Trophoblast cell (in vitro differentiated cells and primary cell): ENCODE data around the gene OXCT2.

Source experiments
- DNase-seq, 2 donors: peaks; one replicate each; pipeline ENCODE4 v3.0.0-alpha.2; 2016
- H2AFZ ChIP-seq: 2 replicates; pipeline ENCODE4 v1.6.1; 2013; ENCODE audit warnings: low read length, moderate library complexity, mild to moderate bottlenecking; ENCODE audit not compliant: insufficient read depth, poor library complexity
- H2AK5ac ChIP-seq: 2 replicates; pipeline ENCODE4 v1.6.1; 2013; ENCODE audit warnings: mild to moderate bottlenecking, low read length
- H2BK120ac ChIP-seq: 2 replicates; pipeline ENCODE4 v1.6.1; 2013; ENCODE audit warnings: low read length, mild to moderate bottlenecking, moderate library complexity; ENCODE audit not compliant: insufficient read depth, poor library complexity
- H2BK12ac ChIP-seq: 2 replicates; pipeline ENCODE4 v1.6.1; 2013; ENCODE audit warnings: mild to moderate bottlenecking, low read length, moderate library complexity
- H2BK5ac ChIP-seq: 2 replicates; pipeline ENCODE4 v1.6.1; 2013; ENCODE audit warnings: low read length, low read depth, moderate library complexity, mild to moderate bottlenecking; ENCODE audit not compliant: poor library complexity
- H3K14ac ChIP-seq: 2 replicates; pipeline ENCODE4 v1.6.1; 2013; ENCODE audit warnings: mild to moderate bottlenecking, low read length
- H3K18ac ChIP-seq: 2 replicates; pipeline ENCODE4 v1.6.1; 2013; ENCODE audit warnings: mild to moderate bottlenecking, low read length
- H3K23ac ChIP-seq: 2 replicates; pipeline ENCODE4 v1.6.1; 2013; ENCODE audit warnings: low read length
- H3K27ac ChIP-seq: 2 replicates; pipeline ENCODE4 v1.5.1; 2013; ENCODE audit warnings: low read depth, mild to moderate bottlenecking, inconsistent platforms, low read length, moderate library complexity
- H3K27me3 ChIP-seq: 2 replicates; pipeline ENCODE4 v1.6.1; 2013; ENCODE audit warnings: inconsistent platforms, mild to moderate bottlenecking, low read length, moderate library complexity; ENCODE audit not compliant: insufficient read depth
- H3K36me3 ChIP-seq, 2 experiments: 1 replicate in 1 of 2; 2 replicates in 1 of 2; pipeline ENCODE4 v1.6.1; 2013; ENCODE audit warnings: low read length in 2 of 2, mild to moderate bottlenecking in 2 of 2, moderate library complexity in 1 of 2; ENCODE audit not compliant: insufficient read depth in 2 of 2, control insufficient read depth in 1 of 2
- H3K4ac ChIP-seq: 2 replicates; pipeline ENCODE4 v1.6.1; 2013; ENCODE audit warnings: low read depth, mild to moderate bottlenecking, low read length, moderate library complexity
- H3K4me1 ChIP-seq, 2 experiments: 1 replicate in 1 of 2; 2 replicates in 1 of 2; pipeline ENCODE4 v1.6.1; 2013; ENCODE audit warnings: low read length in 2 of 2, mild to moderate bottlenecking in 2 of 2, moderate library complexity in 1 of 2; ENCODE audit not compliant: insufficient read depth in 2 of 2, control insufficient read depth in 1 of 2
- H3K4me2 ChIP-seq: 2 replicates; pipeline ENCODE4 v1.6.1; 2013; ENCODE audit warnings: inconsistent platforms, mild to moderate bottlenecking, low read length, moderate library complexity
- H3K4me3 ChIP-seq: 2 replicates; pipeline ENCODE4 v1.5.1; 2013; ENCODE audit warnings: mild to moderate bottlenecking, low read depth, low read length, inconsistent platforms
- H3K79me1 ChIP-seq: one replicate; pipeline ENCODE4 v1.6.1; 2013; ENCODE audit warnings: low read length
- H3K79me2 ChIP-seq: 2 replicates; pipeline ENCODE4 v1.6.1; 2013; ENCODE audit warnings: low read length, mild to moderate bottlenecking; ENCODE audit not compliant: control insufficient read depth, insufficient read depth, poor library complexity
- H3K9ac ChIP-seq: 2 replicates; pipeline ENCODE4 v1.6.1; 2013; ENCODE audit warnings: mild to moderate bottlenecking, low read length
- H3K9me3 ChIP-seq: 2 replicates; pipeline ENCODE4 v1.6.1; 2013; ENCODE audit warnings: low read depth, mild to moderate bottlenecking, control low read depth, inconsistent platforms, low read length; ENCODE audit not compliant: insufficient read depth
- H4K12ac ChIP-seq: 2 replicates; pipeline ENCODE4 v1.6.1; 2013; ENCODE audit warnings: low read depth, mild to moderate bottlenecking, low read length, moderate library complexity
- H4K8ac ChIP-seq: 2 replicates; pipeline ENCODE4 v1.6.1; 2013; ENCODE audit warnings: low read depth, mild to moderate bottlenecking, low read length, moderate library complexity
- H4K91ac ChIP-seq: one replicate; pipeline ENCODE4 v1.6.1; 2013; ENCODE audit warnings: low read depth, mild to moderate bottlenecking, low read length, moderate library complexity
- WGBS: extraction: QIAGEN DNeasy Blood & Tissue Kit; methylation state at CpG from one replicate; pipeline ENCODE4 v1.1.7; 2013; ENCODE audit warnings: missing lambda C conversion rate; ENCODE audit not compliant: insufficient read length, insufficient coverage; ENCODE audit errors: extremely low coverage; 5-methylcytosine and 5-hydroxymethylcytosine counted together

Gene OXCT2

GRCh38 chr1:39761557-39762260 lies 9.4 kb downstream of the OXCT2 start:
- no peak for DNase-seq
- no peak overlapping the region for H3K23ac ChIP-seq
- peaks cover 0 to 2% of the 10 kb centered on the region in 2 experiments for H3K36me3 ChIP-seq
- H4K91ac ChIP-seq, result no peak overlapping the region
- H4K8ac ChIP-seq, result no peak overlapping the region
- no CpG with 5 or more reads among the region's 16 CpGs for WGBS
- H3K14ac ChIP-seq, result no peak overlapping the region
- H3K4ac ChIP-seq, result no peak overlapping the region
- H2BK12ac ChIP-seq, result no peak overlapping the region
- H3K9ac ChIP-seq, result no peak overlapping the region
- H3K79me1 ChIP-seq, result no peaks in the 10 kb centered on the region
- H2BK5ac ChIP-seq, result no peak overlapping the region
- H3K27me3 ChIP-seq, result no peaks in the 10 kb centered on the region
- H3K18ac ChIP-seq, result no peak overlapping the region
- no peaks in the 10 kb centered on the region for H3K9me3 ChIP-seq
- no peak overlapping the region for H2BK120ac ChIP-seq
- H3K4me3 ChIP-seq, result no peak overlapping the region
- no peak overlapping the region for H3K27ac ChIP-seq
- peaks cover 7 to 8% of the 10 kb centered on the region in 2 experiments for H3K4me1 ChIP-seq
- no peak overlapping the region for H2AFZ ChIP-seq
- H3K79me2 ChIP-seq, result no peaks in the 10 kb centered on the region
- no peak overlapping the region for H3K4me2 ChIP-seq
- no peak overlapping the region for H2AK5ac ChIP-seq
- H4K12ac ChIP-seq, result no peak overlapping the region

- no CpG with 5 or more reads among the region's 9 CpGs for WGBS
- H3K4me1 ChIP-seq, result peaks cover 7 to 8% of the 10 kb centered on the region in 2 experiments
- no peak overlapping the region for H2BK12ac ChIP-seq
- no peaks in the 10 kb centered on the region for H3K9me3 ChIP-seq
- no peak overlapping the region for H3K4me2 ChIP-seq
- H4K8ac ChIP-seq, result no peak overlapping the region
- H2AK5ac ChIP-seq, result no peak overlapping the region
- no peak for DNase-seq
- H3K14ac ChIP-seq, result no peak overlapping the region
- H2AFZ ChIP-seq, result no peak overlapping the region
- peaks cover 2 to 5% of the 10 kb centered on the region in 2 experiments for H3K36me3 ChIP-seq
- no peak overlapping the region for H3K9ac ChIP-seq
- no peaks in the 10 kb centered on the region for H3K79me2 ChIP-seq
- H3K4me3 ChIP-seq, result no peak overlapping the region
- H3K27me3 ChIP-seq, result no peaks in the 10 kb centered on the region
- no peaks in the 10 kb centered on the region for H3K79me1 ChIP-seq
- H4K91ac ChIP-seq, result no peak overlapping the region
- H2BK5ac ChIP-seq, result no peak overlapping the region
- no peak overlapping the region for H2BK120ac ChIP-seq
- no peak overlapping the region for H3K23ac ChIP-seq
- no peak overlapping the region for H3K4ac ChIP-seq
- no peak overlapping the region for H3K27ac ChIP-seq
- no peak overlapping the region for H3K18ac ChIP-seq
- no peak overlapping the region for H4K12ac ChIP-seq
Measured at GRCh38 chr1:39761016-39761415, 10.1 kb downstream of the OXCT2 start.

GRCh38 chr1:39760074-39761008 lies 10.8 kb downstream of the OXCT2 start:
- no peak overlapping the region for H3K18ac ChIP-seq
- no peak overlapping the region for H4K91ac ChIP-seq

GRCh38 chr1:39759436-39759726 lies 11.8 kb downstream of the OXCT2 start:
- Histone ChIP-seq H2BK12ac (no peak overlapping the region), H3K23ac (no peak overlapping the region), H3K79me2 (no peaks in the 10 kb centered on the region), H2BK5ac (no peak overlapping the region), H3K14ac (no peak overlapping the region), H3K9me3 (no peaks in the 10 kb centered on the region), H3K36me3 (peaks cover 14 to 16% of the 10 kb centered on the region in 2 experiments), H3K79me1 (no peaks in the 10 kb centered on the region), H2AFZ (no peak overlapping the region), H4K91ac (no peak overlapping the region), H2AK5ac (no peak overlapping the region), H3K4ac (no peak overlapping the region), H3K27me3 (no peaks in the 10 kb centered on the region), H3K27ac (no peak overlapping the region), H3K4me3 (no peak overlapping the region), H3K9ac (no peak overlapping the region), H4K8ac (no peak overlapping the region), H3K4me2 (no peak overlapping the region), H2BK120ac (no peak overlapping the region), H3K4me1 (peaks cover 7 to 8% of the 10 kb centered on the region in 2 experiments), H4K12ac (no peak overlapping the region), H3K18ac (no peak overlapping the region)
- no peak for DNase-seq

More at GRCh38 chr1:39760074-39761008, 10.8 kb downstream of the OXCT2 start:
- H3K4me1 ChIP-seq, result peaks cover 7 to 8% of the 10 kb centered on the region in 2 experiments
- no peak overlapping the region for H2AK5ac ChIP-seq
- no peaks in the 10 kb centered on the region for H3K79me1 ChIP-seq
- H3K4me3 ChIP-seq, result no peak overlapping the region
- no peaks in the 10 kb centered on the region for H3K79me2 ChIP-seq
- no peak overlapping the region for H4K12ac ChIP-seq
- no peak overlapping the region for H2BK12ac ChIP-seq
- no peaks in the 10 kb centered on the region for H3K9me3 ChIP-seq
- no peak overlapping the region for H3K23ac ChIP-seq
- H3K4me2 ChIP-seq, result no peak overlapping the region
- H4K8ac ChIP-seq, result no peak overlapping the region
- no peak overlapping the region for H2AFZ ChIP-seq
- no peak overlapping the region for H3K14ac ChIP-seq
- no peak overlapping the region for H3K27ac ChIP-seq
- no peaks in the 10 kb centered on the region for H3K27me3 ChIP-seq
- peaks cover 8 to 9% of the 10 kb centered on the region in 2 experiments for H3K36me3 ChIP-seq
- H2BK120ac ChIP-seq, result no peak overlapping the region
- H2BK5ac ChIP-seq, result no peak overlapping the region
- H3K4ac ChIP-seq, result no peak overlapping the region
- H3K9ac ChIP-seq, result no peak overlapping the region
- DNase-seq, result no peak
- WGBS, result no CpG with 5 or more reads among the region's 16 CpGs
